Activated CD4-positive, alpha-beta T cell treated with anti-CD3 and anti-CD28 coated beads, Interleukin-10, Interleukin-2, amounts not matched to agents 100 ng/mL and 50 ng/mL, durations not matched to agents 16 hours and 8 hours (primary cell): Measurements from ENCODE around the gene TOMM5.

Experiments
- DNase-seq: peaks from one replicate; pipeline ENCODE4 v3.0.0-alpha.2; 2020

TOMM5 gene

DNA sequence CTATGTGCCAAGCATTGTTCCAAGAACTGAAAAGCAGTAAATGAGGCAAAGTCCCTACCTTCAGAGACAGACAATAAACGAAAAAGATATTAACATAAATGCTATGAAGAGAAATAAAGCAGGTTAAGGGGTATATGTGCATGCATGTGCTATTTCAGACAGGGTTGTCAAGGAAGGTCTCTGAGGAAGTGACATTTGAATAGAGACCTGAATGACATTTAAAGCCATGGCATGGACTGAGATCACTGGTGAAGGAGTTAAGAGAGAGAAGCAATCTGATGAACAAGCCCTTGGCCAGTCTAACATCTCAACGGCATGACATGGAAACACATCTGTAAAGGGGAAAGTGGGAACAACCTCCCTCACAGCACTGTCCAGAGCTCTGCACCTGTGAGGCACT is 30.7 kb downstream of the TOMM5 start:
- no peak for DNase-seq

DNA sequence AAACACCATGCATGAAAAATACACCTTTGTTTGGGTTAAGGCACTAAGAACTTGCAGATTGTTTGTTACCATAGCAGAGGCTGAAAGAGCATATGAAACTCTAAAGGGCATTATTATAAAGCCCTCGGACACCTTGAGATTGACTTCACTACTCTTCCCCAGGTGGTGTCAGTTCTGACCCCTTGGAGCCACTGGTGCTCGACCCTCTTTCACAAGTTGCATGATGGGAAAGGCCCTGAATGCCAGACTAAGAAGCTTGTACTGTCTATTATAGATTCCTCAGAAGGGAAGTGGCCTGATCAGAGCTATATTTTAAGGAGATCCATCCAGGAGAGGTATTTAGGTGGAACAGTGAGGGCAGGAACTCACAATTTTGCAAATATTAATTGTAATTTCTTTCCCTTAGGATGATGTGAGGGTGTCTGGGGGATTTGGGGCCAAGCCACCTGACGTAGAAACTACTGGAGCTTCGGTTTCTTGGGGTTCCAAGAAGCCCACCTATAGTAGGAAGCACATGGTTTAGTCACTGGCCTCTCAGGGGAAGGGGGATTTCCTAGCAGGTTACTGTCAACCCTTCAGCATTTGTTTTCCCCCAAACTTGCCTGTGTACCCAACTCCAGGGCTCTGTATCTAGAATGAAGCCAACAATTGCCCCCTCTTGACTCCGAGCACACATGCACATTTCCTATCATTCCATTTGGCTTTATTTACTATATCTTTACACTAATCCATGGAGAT is 32.4 kb downstream of the TOMM5 start:
- no peak for DNase-seq

DNA sequence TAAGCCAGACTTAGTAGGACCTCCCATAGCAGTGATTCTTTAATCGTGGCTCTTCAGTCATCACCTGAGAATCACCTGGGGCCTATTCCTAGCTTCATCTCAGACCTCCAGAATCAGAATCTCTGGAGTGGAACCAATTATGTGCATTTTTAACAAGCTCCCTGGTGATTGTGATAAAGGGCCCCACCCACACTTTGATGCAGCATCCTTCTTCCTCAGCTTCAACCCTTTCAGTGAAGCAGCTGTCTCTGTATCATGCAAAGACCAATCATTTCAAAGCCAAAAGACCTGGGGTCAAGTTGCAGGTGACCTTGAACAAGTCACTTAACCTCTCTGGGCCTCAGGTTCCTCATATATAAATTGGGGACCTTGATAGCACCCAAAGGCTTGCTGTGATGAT is 33.3 kb downstream of the TOMM5 start:
- no peak for DNase-seq

DNA sequence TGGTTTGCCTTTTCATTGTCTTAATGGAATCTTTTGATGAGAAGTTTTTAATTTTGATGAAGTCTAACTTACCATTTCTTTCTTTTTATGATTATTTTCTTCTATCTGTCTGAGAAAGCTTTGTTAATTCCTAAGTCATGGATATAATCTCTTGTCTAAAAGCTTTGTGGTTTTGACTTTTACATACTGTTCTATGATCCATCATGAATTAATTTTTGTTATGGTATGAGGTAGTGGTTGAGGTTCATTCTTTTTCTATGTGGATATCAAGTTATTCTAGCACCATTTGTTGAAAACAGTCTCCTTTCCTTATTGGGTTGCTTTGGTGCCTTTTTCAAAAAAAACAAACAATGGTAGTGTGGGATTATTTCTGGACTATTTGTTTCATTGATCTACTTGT is 36.6 kb downstream of the TOMM5 start:
- DNase-seq: no peak

GRCh38 chr9:37554318-37554717 is 38.1 kb downstream of the TOMM5 start:
- DNase-seq: no peak

- no peak for DNase-seq
Measured at GRCh38 chr9:37551888-37552287, 40.5 kb downstream of the TOMM5 start.

GRCh38 chr9:37551468-37551867 is 40.9 kb downstream of the TOMM5 start:
- no peak for DNase-seq

DNA sequence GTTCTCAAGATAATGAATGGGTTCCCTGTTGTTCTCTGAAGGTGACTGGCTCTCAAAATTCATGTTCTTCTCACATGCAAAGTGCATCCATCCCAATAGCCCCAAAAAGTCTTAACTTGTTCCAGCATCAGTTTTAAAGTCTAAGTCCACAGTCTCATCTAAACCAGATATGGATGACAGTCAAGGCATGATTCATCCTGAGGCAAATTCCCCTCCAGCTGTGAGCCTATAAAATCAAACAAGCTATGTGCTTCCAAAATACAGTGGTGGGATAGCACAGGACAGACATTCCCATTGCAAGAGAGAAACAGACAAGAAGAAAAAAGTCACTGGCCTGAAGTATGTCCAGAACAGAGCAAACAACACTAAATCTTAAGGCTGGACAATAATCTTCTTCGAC is 41.6 kb downstream of the TOMM5 start:
- DNase-seq: no peak

DNA sequence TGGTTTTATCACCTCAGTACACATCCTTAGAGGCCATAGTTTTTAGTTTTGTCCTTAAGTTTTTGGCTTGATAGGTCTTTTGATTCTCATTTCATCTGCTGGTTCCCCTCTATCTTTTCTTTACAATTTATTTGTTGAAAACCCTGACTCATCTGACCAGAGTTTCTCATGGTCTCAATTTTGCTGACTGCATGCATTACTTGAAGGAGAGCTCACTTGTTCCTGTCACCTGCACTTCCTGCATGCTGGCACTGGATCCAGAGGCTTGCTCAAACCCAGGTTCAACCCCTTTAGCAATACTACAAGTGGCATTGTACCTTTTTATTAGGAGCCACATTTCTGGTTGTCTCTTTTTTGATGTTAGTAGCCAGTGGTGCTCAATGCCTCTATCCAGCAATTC is 42.9 kb downstream of the TOMM5 start:
- peak; percentile 14 for DNase-seq

DNA sequence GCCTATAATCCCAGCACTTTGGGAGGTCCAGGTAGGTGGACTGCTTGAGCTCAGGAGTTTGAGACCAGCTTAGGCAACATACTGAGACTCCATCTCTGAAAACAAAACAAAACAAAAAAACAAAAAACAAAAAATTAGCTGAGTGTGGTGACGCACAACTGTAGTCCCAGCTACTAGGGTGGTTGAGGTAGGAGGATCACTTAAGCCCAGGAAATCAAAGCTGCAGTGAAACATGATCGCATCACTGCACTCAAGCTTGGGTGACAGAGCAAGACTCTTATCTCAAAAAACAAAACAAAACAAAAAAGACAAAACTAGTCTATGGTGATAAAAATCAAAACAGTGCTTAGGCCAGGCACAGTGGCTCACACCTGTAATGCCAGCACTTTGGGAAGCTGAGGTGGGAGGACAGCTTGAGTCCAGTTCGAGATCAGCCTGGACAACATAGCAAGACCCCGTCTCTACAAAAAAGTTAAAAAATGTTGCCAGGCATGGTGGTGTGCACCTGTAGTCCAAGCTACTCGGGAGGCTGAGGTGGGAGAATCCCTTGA is 45.0 kb downstream of the TOMM5 start:
- DNase-seq: no peak

GRCh38 chr9:37543468-37543867 is 48.9 kb downstream of the TOMM5 start:
- DNase-seq: no peak

- DNase-seq: no peak
Measured at GRCh38 chr9:37542895-37543294, 49.5 kb downstream of the TOMM5 start.

- DNase-seq: no peak
Measured at GRCh38 chr9:37542488-37542887, 49.9 kb downstream of the TOMM5 start.

DNA sequence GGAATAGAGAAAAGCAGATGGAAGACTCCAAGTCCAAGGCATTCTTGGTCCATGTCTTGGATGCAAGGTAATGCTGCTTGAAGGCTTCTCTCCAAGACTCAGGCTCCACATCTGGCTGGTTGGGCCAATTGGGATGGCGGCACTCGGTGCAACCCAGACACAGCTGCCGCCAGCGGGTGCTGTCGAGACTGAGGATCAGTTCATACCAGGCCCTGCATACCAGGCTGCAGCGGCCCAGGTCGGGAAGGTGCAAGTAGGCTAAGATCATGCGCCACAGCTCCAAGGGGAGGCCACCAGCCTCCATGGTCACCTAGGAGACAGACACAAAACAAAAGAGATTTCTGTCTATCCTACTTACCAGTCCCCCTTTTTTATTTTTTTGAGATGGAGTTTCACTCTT is 50.9 kb downstream of the TOMM5 start:
- DNase-seq: no peak

- DNase-seq: no peak
Measured at GRCh38 chr9:37540634-37541033, 51.8 kb downstream of the TOMM5 start.

DNA sequence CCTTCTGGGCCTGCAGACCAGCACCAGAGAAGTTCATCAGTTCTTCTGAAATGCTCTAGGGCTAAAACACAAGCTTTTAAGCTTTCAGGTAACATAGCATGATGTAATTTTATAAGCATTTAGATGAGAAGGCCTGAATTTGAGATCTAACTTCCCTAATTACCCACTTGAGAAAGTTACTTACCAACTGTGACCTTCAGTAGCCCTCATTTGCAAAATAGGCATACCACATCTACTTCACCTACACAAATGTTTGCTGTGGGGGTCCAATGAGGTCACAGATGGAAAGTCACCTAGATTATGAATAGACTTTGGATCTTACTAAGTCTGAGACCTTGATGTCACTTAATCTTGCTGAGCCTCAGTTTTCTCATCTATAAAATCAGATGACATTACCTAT is 52.8 kb downstream of the TOMM5 start:
- DNase-seq: no peak
